ENCODE data around the gene TSSK6.
A peak's percentile ranks its signal among the peaks of the same experiment; 100 is the strongest.

TSSK6 gene

GRCh38 chr19:19514881-19515641, at the start of gene TSSK6:
TSS of gene TSSK6 (minus strand) at chr19:19515548. CDS start at chr19:19515427, 121 bp downstream.
- DNase-seq, result no peak

- no peak for DNase-seq
These were observed 48.0 kb upstream of the TSSK6 start for GRCh38 chr19:19563348-19563848.

GRCh38 chr19:19562665-19563347, 47.5 kb upstream of the TSSK6 start:
- DNase-seq, result no peak

- no peak for DNase-seq
These were observed 46.8 kb upstream of the TSSK6 start for GRCh38 chr19:19561946-19562664.

GRCh38 chr19:19559931-19560330, 44.6 kb upstream of the TSSK6 start:
- DNase-seq, result no peak

- no peak for DNase-seq
These were observed 43.3 kb upstream of the TSSK6 start for GRCh38 chr19:19558636-19559035.

GRCh38 chr19:19558055-19558454, 42.7 kb upstream of the TSSK6 start:
- DNase-seq, result no peak

GRCh38 chr19:19554074-19555023, 39.0 kb upstream of the TSSK6 start:
- peak in 1 of 2 experiments; percentile 31 for DNase-seq

GRCh38 chr19:19553670-19554069, 38.3 kb upstream of the TSSK6 start:
- DNase-seq, result no peak

- DNase-seq, result no peak
These were observed 37.5 kb upstream of the TSSK6 start for GRCh38 chr19:19552798-19553197.

- DNase-seq, result no peak
These were observed 36.5 kb upstream of the TSSK6 start for GRCh38 chr19:19551853-19552192.

GRCh38 chr19:19550972-19551852, 35.9 kb upstream of the TSSK6 start:
- no peak for DNase-seq

GRCh38 chr19:19550485-19550929, 35.2 kb upstream of the TSSK6 start:
- no peak for DNase-seq

GRCh38 chr19:19549804-19550464, 34.6 kb upstream of the TSSK6 start:
- no peak for DNase-seq

- DNase-seq, result no peak
These were observed 33.8 kb upstream of the TSSK6 start for GRCh38 chr19:19548915-19549759.

GRCh38 chr19:19547674-19548336, 32.5 kb upstream of the TSSK6 start:
- no peak for DNase-seq

GRCh38 chr19:19546751-19547162, 31.4 kb upstream of the TSSK6 start:
- DNase-seq, result no peak

GRCh38 chr19:19545707-19546106, 30.4 kb upstream of the TSSK6 start:
- DNase-seq, result no peak

- no peak for DNase-seq
These were observed 29.7 kb upstream of the TSSK6 start for GRCh38 chr19:19544954-19545591.

Measured in NCI-H446 (cell line).